HL-60 (cell line): ENCODE measurements around the gene L3MBTL4.

Experiments
- DNase-seq, 2 experiments: peaks; one replicate each; pipeline ENCODE4 v3.0.0-alpha.2; 2010 to 2020; ENCODE audit warnings: low read depth in 1 of 2, low spot score in 1 of 2
- H3K27ac ChIP-seq: fragments of 250-450 bp; sonication (Bioruptor Pico); replicated peaks from 2 replicates; pipeline ENCODE4 v1.5.1; 2020; ENCODE audit warnings: mild to moderate bottlenecking, moderate library complexity
- H3K27me3 ChIP-seq: fragments of 250-450 bp; sonication (Bioruptor Pico); 2 replicates; pipeline ENCODE4 v1.5.1; 2021; ENCODE audit warnings: mild to moderate bottlenecking, moderate library complexity; ENCODE audit not compliant: insufficient read depth, poor library complexity, severe bottlenecking
- H3K4me3 ChIP-seq: replicated peaks from 2 replicates; pipeline ENCODE4 v1.5.1; 2011; ENCODE audit warnings: mild to moderate bottlenecking, control low read depth, low read length; ENCODE audit not compliant: insufficient read depth
- GABPA ChIP-seq: IDR thresholded peaks from 2 replicates; pipeline ENCODE4 v1.6.1; 2012; ENCODE audit warnings: low read depth
- POLR2AphosphoS5 ChIP-seq: IDR thresholded peaks from 2 replicates; pipeline ENCODE4 v1.6.1; 2012; ENCODE audit warnings: low read depth
- REST ChIP-seq: IDR thresholded peaks from 2 replicates; pipeline ENCODE4 v1.6.1; 2012; ENCODE audit warnings: low read depth; ENCODE audit not compliant: insufficient replicate concordance
- SPI1 ChIP-seq: IDR thresholded peaks from 2 replicates; pipeline ENCODE4 v1.6.1; 2012; ENCODE audit warnings: low read depth, mild to moderate bottlenecking, borderline replicate concordance
- TF ChIP-seq, protein P1 (sequence below): IDR thresholded peaks from one replicate; pipeline ENCODE4 v1.5.1; 2011; ENCODE audit warnings: low read length, control low read depth, inconsistent platforms; ENCODE audit not compliant: insufficient read depth

The L3MBTL4 gene

GRCh38 chr18:5937121-5937520 lies 477.6 kb downstream of the L3MBTL4 start:
- H3K27me3 ChIP-seq, result no peaks in the 10 kb centered on the region
- DNase-seq, result no peak
- no peak overlapping the region for H3K4me3 ChIP-seq
- no peak overlapping the region for H3K27ac ChIP-seq
- no peak for TF ChIP-seq POLR2AphosphoS5
- TF ChIP-seq, protein P1, sequence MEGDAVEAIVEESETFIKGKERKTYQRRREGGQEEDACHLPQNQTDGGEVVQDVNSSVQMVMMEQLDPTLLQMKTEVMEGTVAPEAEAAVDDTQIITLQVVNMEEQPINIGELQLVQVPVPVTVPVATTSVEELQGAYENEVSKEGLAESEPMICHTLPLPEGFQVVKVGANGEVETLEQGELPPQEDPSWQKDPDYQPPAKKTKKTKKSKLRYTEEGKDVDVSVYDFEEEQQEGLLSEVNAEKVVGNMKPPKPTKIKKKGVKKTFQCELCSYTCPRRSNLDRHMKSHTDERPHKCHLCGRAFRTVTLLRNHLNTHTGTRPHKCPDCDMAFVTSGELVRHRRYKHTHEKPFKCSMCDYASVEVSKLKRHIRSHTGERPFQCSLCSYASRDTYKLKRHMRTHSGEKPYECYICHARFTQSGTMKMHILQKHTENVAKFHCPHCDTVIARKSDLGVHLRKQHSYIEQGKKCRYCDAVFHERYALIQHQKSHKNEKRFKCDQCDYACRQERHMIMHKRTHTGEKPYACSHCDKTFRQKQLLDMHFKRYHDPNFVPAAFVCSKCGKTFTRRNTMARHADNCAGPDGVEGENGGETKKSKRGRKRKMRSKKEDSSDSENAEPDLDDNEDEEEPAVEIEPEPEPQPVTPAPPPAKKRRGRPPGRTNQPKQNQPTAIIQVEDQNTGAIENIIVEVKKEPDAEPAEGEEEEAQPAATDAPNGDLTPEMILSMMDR, result no peak
- TF ChIP-seq SPI1, result no peak
- no peak for TF ChIP-seq REST
- TF ChIP-seq GABPA, result no peak

GRCh38 chr18:5930789-5931188 lies 483.9 kb downstream of the L3MBTL4 start:
- Histone ChIP-seq H3K27ac (no peak overlapping the region), H3K4me3 (no peak overlapping the region), H3K27me3 (no peaks in the 10 kb centered on the region)
- TF ChIP-seq POLR2AphosphoS5, result no peak
- no peak for TF ChIP-seq GABPA
- TF ChIP-seq SPI1, result no peak
- TF ChIP-seq, protein P1, result no peak
- no peak for DNase-seq

DNA sequence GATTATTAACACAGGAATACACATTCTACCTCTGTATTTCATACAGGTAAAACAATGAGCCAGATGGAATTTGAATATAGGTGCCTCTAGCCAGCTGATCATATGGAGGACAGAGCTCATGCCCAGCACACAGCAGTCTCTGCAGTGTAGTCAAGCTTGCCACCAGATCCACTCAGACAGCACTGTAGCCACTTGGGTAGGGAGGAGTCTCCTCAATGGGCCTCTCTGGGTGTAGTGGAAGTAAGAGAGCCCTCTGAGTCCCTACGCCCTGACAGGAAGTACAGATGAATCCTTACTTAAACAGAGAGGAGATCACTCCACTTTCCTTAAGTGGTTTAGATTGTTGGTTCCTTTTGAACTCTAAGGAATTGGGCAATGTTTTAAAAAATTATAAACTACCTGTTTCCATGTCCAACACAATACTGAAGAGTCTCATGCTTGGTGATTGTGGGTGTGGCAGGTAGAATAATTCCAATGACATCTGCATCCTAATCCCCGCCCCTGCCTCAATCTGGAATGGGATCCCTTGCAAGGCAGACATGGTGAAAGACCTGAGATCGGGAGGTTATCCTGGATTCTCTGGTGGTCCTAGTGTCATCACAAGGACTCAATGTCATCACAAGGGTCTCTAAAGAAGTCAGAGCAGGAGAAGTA lies 496.4 kb downstream of the L3MBTL4 start:
- TF ChIP-seq GABPA, result no peak
- no peak for TF ChIP-seq POLR2AphosphoS5
- TF ChIP-seq REST, result no peak
- TF ChIP-seq, protein P1, result no peak
- TF ChIP-seq SPI1, result no peak
- no peak overlapping the region for H3K4me3 ChIP-seq
- no peak overlapping the region for H3K27ac ChIP-seq
- DNase-seq, result no peak
- peaks cover 5% of the 10 kb centered on the region for H3K27me3 ChIP-seq

- Histone ChIP-seq H3K4me3 (no peak overlapping the region), H3K27ac (no peak overlapping the region), H3K27me3 (peaks cover 11% of the 10 kb centered on the region)
- no peak for DNase-seq
- no peak for TF ChIP-seq POLR2AphosphoS5
- no peak for TF ChIP-seq REST
- TF ChIP-seq, protein P1, result no peak
- no peak for TF ChIP-seq SPI1
- TF ChIP-seq GABPA, result no peak
Observed at GRCh38 chr18:5914951-5915350, 499.8 kb downstream of the L3MBTL4 start.
